NB4 (cell line): ENCODE measurements around the gene PACC1.

ENCODE experiments used
- CTCF ChIP-seq: IDR thresholded peaks from one replicate; pipeline ENCODE4 v1.5.1; 2012; ENCODE audit warnings: low read depth, low read length
- POLR2A ChIP-seq: IDR thresholded peaks from 2 replicates; pipeline ENCODE4 v1.6.1; 2011; ENCODE audit warnings: mild to moderate bottlenecking; ENCODE audit not compliant: insufficient read length; ENCODE audit errors: extremely low read depth

GRCh38 chr1:212453156-212453857, 38.6 kb upstream of the PACC1 start:
- TF ChIP-seq CTCF (no peak), POLR2A (no peak)
